ENCODE results near the gene ANKZF1. TPM values are rescaled to one million over a fixed set of nuclear protein-coding genes. Genes with fewer than 3 reads are reported as not detected.
A peak's percentile ranks its signal among the peaks of the same experiment; 100 is the strongest.

Gene ANKZF1
- polyA plus RNA-seq (2013), result 36.3 and 38.3 TPM in 2 replicates

DNA sequence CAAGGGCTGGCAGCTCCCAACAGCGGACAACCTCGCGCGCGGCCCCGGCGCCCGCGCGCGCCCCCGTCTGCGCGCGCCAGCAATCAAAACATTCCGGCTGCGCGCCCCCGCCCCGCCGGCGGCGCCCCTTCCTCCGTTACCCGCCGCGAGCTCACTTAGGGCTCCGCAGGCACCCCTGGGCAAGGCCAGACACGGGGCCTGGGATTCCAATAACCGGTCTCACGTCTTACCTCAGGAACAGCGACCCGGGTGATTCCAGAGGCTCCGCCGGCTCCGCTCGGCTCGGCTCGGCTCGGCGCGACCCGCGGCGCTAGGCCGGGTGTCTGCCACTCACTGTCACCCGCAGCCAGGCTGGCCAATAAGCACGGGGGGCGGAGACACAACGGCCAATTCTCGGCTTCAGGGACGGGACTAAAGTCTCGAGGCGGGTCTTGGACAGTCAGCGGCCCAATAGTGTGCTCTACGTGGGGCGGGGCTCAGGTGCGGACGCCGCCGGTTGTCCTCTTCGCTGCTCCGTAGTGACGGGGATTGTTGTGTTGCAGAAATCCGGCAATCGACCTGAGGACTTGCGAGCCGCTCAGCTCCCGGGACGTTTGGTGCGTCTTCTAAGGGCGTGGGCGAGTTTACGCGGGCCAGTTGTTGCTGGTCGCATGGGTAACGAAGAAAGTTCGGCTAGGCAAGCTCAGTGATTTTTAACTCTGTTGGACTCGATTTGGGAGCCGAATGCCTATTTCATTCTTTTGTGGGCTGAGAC is at the start of gene ANKZF1, which contains the start of gene ATG9A:
Gene ANKZF1, plus strand, starts transcription at position 502 of the 754 bp plus-strand sequence. CDS start 452 bp downstream, outside the sequence.
Gene ATG9A, minus strand, starts transcription at position 332 of the 754 bp plus-strand sequence. CDS start 1,612 bp downstream, outside the sequence.
- peak within 1 kb of the TSS; percentile 90 for H3K27ac ChIP-seq (ENCODE audit: low read depth, low read length)
- H2AFZ ChIP-seq (ENCODE audit: insufficient read depth, low read length, poor library complexity), result peak within 1 kb of the TSS; percentile 19
- peaks cover 9% of the 10 kb centered on the region for H3K79me1 ChIP-seq (ENCODE audit: low read length)
- H4K8ac ChIP-seq (ENCODE audit: low read depth, low read length), result peak within 1 kb of the TSS; percentile 94
- H4K91ac ChIP-seq (ENCODE audit: low read depth, low read length), result peak within 1 kb of the TSS; percentile 88
- H4K12ac ChIP-seq (ENCODE audit: low read depth, low read length), result peak within 1 kb of the TSS; percentile 90
- peaks cover 2% of the 10 kb centered on the region for H3K9me3 ChIP-seq (ENCODE audit: insufficient read depth, low read depth, low read length)
- H3K79me2 ChIP-seq (ENCODE audit: control insufficient read depth, insufficient read depth, low read length, poor library complexity), result peaks cover 11% of the 10 kb centered on the region
- peak within 1 kb of the TSS; percentile 90 for H3K18ac ChIP-seq (ENCODE audit: low read length)
- H3K23ac ChIP-seq (ENCODE audit: low read length), result no peak within 1 kb of the TSS
- peak within 1 kb of the TSS; percentile 89 for H3K9ac ChIP-seq (ENCODE audit: low read length)
- peak within 1 kb of the TSS; percentile 88 for H3K14ac ChIP-seq (ENCODE audit: low read length)
- peak within 1 kb of the TSS; percentile 59 for H2BK12ac ChIP-seq (ENCODE audit: low read length)
- H3K4me1 ChIP-seq (ENCODE audit: control insufficient read depth in 1 of 2, insufficient read depth in 2 of 2, low read length in 2 of 2), result peaks cover 5 to 12% of the 10 kb centered on the region in 2 experiments
- H3K4me3 ChIP-seq (ENCODE audit: low read depth, low read length), result peak within 1 kb of the TSS; percentile 83
- peak within 1 kb of the TSS; percentile 82 for H3K4me2 ChIP-seq (ENCODE audit: low read length)
- peak within 1 kb of the TSS; percentile 65 for H2AK5ac ChIP-seq (ENCODE audit: low read length)
- peak within 1 kb of the TSS; percentile 79 for H2BK120ac ChIP-seq (ENCODE audit: insufficient read depth, low read length, poor library complexity)
- peak; percentile 100 for DNase-seq
- no peaks in the 10 kb centered on the region for H3K27me3 ChIP-seq (ENCODE audit: insufficient read depth, low read length)
- H2BK5ac ChIP-seq (ENCODE audit: low read depth, low read length, poor library complexity), result peak within 1 kb of the TSS; percentile 79
- WGBS (ENCODE audit: extremely low coverage, insufficient coverage, insufficient read length), result no CpG with 5 or more reads among the region's 80 CpGs
- H3K4ac ChIP-seq (ENCODE audit: low read depth, low read length), result peak within 1 kb of the TSS; percentile 95
- H3K36me3 ChIP-seq (ENCODE audit: control insufficient read depth in 1 of 2, insufficient read depth in 2 of 2, low read length in 2 of 2), result peaks cover 31 to 42% of the 10 kb centered on the region in 2 experiments

GRCh38 chr2:219180961-219181360 is 48.6 kb upstream of the ANKZF1 start:
- no CpG with 5 or more reads among the region's 5 CpGs for WGBS (ENCODE audit: extremely low coverage, insufficient coverage, insufficient read length)
- H3K9me3 ChIP-seq (ENCODE audit: insufficient read depth, low read depth, low read length), result no peaks in the 10 kb centered on the region

DNA sequence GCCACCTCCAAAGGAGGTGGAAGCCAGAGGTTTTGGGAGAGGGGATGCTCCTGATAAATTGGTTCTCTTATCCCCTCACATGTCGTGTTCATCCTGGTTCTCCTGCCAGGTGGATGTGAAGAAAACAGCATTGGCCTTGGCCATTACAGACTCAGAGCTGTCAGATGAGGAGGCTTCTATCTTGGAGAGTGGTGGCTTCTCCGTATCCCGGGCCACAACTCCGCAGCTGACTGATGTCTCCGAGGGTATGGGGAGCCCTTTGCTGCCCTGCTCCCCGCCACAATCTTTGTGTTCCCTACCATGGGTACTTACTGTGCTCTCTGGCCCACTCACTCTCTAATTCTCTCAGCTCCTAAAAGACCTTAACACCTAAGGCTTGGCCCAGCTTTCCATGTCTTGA is 48.1 kb upstream of the ANKZF1 start:
- Histone ChIP-seq H3K79me1 (ENCODE audit: low read length) (peaks cover 14% of the 10 kb centered on the region), H3K4ac (ENCODE audit: low read depth, low read length) (no peak overlapping the region), H2BK120ac (ENCODE audit: insufficient read depth, low read length, poor library complexity) (no peak overlapping the region), H2BK5ac (ENCODE audit: low read depth, low read length, poor library complexity) (no peak overlapping the region), H3K36me3 (ENCODE audit: control insufficient read depth in 1 of 2, insufficient read depth in 2 of 2, low read length in 2 of 2) (peaks cover 38 to 47% of the 10 kb centered on the region in 2 experiments), H2AFZ (ENCODE audit: insufficient read depth, low read length, poor library complexity) (no peak overlapping the region), H3K23ac (ENCODE audit: low read length) (no peak overlapping the region), H3K4me3 (ENCODE audit: low read depth, low read length) (no peak overlapping the region), H4K8ac (ENCODE audit: low read depth, low read length) (no peak overlapping the region), H3K4me2 (ENCODE audit: low read length) (no peak overlapping the region), H3K18ac (ENCODE audit: low read length) (no peak overlapping the region), H3K27ac (ENCODE audit: low read depth, low read length) (no peak overlapping the region), H3K4me1 (ENCODE audit: control insufficient read depth in 1 of 2, insufficient read depth in 2 of 2, low read length in 2 of 2) (peaks cover 3 to 6% of the 10 kb centered on the region in 2 experiments), H3K9me3 (ENCODE audit: insufficient read depth, low read depth, low read length) (no peaks in the 10 kb centered on the region), H2BK12ac (ENCODE audit: low read length) (no peak overlapping the region), H4K12ac (ENCODE audit: low read depth, low read length) (no peak overlapping the region), H2AK5ac (ENCODE audit: low read length) (no peak overlapping the region), H3K27me3 (ENCODE audit: insufficient read depth, low read length) (no peaks in the 10 kb centered on the region), H3K9ac (ENCODE audit: low read length) (no peak overlapping the region), H3K79me2 (ENCODE audit: control insufficient read depth, insufficient read depth, low read length, poor library complexity) (peaks cover 7% of the 10 kb centered on the region), H4K91ac (ENCODE audit: low read depth, low read length) (no peak overlapping the region), H3K14ac (ENCODE audit: low read length) (no peak overlapping the region)
- DNase-seq, result no peak
- no CpG with 5 or more reads among the region's 6 CpGs for WGBS (ENCODE audit: extremely low coverage, insufficient coverage, insufficient read length)

More at GRCh38 chr2:219180961-219181360, 48.6 kb upstream of the ANKZF1 start:
- Histone ChIP-seq H3K4me2 (ENCODE audit: low read length) (no peak overlapping the region), H4K12ac (ENCODE audit: low read depth, low read length) (no peak overlapping the region), H2AFZ (ENCODE audit: insufficient read depth, low read length, poor library complexity) (no peak overlapping the region), H3K14ac (ENCODE audit: low read length) (no peak overlapping the region), H3K4me1 (ENCODE audit: control insufficient read depth in 1 of 2, insufficient read depth in 2 of 2, low read length in 2 of 2) (peaks cover 3 to 8% of the 10 kb centered on the region in 2 experiments), H3K23ac (ENCODE audit: low read length) (no peak overlapping the region), H3K27me3 (ENCODE audit: insufficient read depth, low read length) (no peaks in the 10 kb centered on the region), H3K79me2 (ENCODE audit: control insufficient read depth, insufficient read depth, low read length, poor library complexity) (peaks cover 7% of the 10 kb centered on the region), H4K8ac (ENCODE audit: low read depth, low read length) (no peak overlapping the region), H2AK5ac (ENCODE audit: low read length) (no peak overlapping the region), H3K79me1 (ENCODE audit: low read length) (peaks cover 17% of the 10 kb centered on the region), H2BK120ac (ENCODE audit: insufficient read depth, low read length, poor library complexity) (no peak overlapping the region), H4K91ac (ENCODE audit: low read depth, low read length) (no peak overlapping the region), H3K18ac (ENCODE audit: low read length) (no peak overlapping the region), H3K36me3 (ENCODE audit: control insufficient read depth in 1 of 2, insufficient read depth in 2 of 2, low read length in 2 of 2) (peaks cover 38 to 47% of the 10 kb centered on the region in 2 experiments), H2BK12ac (ENCODE audit: low read length) (no peak overlapping the region), H3K27ac (ENCODE audit: low read depth, low read length) (no peak overlapping the region), H3K4ac (ENCODE audit: low read depth, low read length) (no peak overlapping the region), H3K4me3 (ENCODE audit: low read depth, low read length) (no peak overlapping the region), H2BK5ac (ENCODE audit: low read depth, low read length, poor library complexity) (no peak overlapping the region), H3K9ac (ENCODE audit: low read length) (no peak overlapping the region)
- DNase-seq, result no peak

DNA sequence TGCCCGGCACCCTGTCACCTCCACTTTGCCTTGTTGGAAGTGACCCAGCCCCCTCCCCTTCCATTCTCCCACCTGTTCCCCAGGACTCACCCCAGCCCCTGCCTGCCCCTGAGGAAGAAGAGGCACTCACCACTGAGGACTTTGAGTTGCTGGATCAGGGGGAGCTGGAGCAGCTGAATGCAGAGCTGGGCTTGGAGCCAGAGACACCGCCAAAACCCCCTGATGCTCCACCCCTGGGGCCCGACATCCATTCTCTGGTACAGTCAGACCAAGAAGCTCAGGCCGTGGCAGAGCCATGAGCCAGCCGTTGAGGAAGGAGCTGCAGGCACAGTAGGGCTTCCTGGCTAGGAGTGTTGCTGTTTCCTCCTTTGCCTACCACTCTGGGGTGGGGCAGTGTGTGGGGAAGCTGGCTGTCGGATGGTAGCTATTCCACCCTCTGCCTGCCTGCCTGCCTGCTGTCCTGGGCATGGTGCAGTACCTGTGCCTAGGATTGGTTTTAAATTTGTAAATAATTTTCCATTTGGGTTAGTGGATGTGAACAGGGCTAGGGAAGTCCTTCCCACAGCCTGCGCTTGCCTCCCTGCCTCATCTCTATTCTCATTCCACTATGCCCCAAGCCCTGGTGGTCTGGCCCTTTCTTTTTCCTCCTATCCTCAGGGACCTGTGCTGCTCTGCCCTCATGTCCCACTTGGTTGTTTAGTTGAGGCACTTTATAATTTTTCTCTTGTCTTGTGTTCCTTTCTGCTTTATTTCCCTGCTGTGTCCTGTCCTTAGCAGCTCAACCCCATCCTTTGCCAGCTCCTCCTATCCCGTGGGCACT is 47.1 kb upstream of the ANKZF1 start:
- Histone ChIP-seq H3K4me1 (ENCODE audit: control insufficient read depth in 1 of 2, insufficient read depth in 2 of 2, low read length in 2 of 2) (peaks cover 3 to 6% of the 10 kb centered on the region in 2 experiments), H3K79me2 (ENCODE audit: control insufficient read depth, insufficient read depth, low read length, poor library complexity) (peaks cover 7% of the 10 kb centered on the region), H3K4me2 (ENCODE audit: low read length) (no peak overlapping the region), H3K9me3 (ENCODE audit: insufficient read depth, low read depth, low read length) (no peaks in the 10 kb centered on the region), H3K27me3 (ENCODE audit: insufficient read depth, low read length) (no peaks in the 10 kb centered on the region), H2BK5ac (ENCODE audit: low read depth, low read length, poor library complexity) (no peak overlapping the region), H3K14ac (ENCODE audit: low read length) (no peak overlapping the region), H3K9ac (ENCODE audit: low read length) (no peak overlapping the region), H2BK12ac (ENCODE audit: low read length) (no peak overlapping the region), H4K8ac (ENCODE audit: low read depth, low read length) (no peak overlapping the region), H3K23ac (ENCODE audit: low read length) (no peak overlapping the region), H3K36me3 (ENCODE audit: control insufficient read depth in 1 of 2, insufficient read depth in 2 of 2, low read length in 2 of 2) (peaks cover 38 to 47% of the 10 kb centered on the region in 2 experiments), H3K18ac (ENCODE audit: low read length) (no peak overlapping the region), H4K12ac (ENCODE audit: low read depth, low read length) (no peak overlapping the region), H3K79me1 (ENCODE audit: low read length) (peaks cover 6% of the 10 kb centered on the region), H3K27ac (ENCODE audit: low read depth, low read length) (no peak overlapping the region), H3K4ac (ENCODE audit: low read depth, low read length) (no peak overlapping the region), H2AK5ac (ENCODE audit: low read length) (no peak overlapping the region), H2AFZ (ENCODE audit: insufficient read depth, low read length, poor library complexity) (no peak overlapping the region), H3K4me3 (ENCODE audit: low read depth, low read length) (no peak overlapping the region), H4K91ac (ENCODE audit: low read depth, low read length) (no peak overlapping the region), H2BK120ac (ENCODE audit: insufficient read depth, low read length, poor library complexity) (no peak overlapping the region)
- no peak for DNase-seq
- WGBS (ENCODE audit: extremely low coverage, insufficient coverage, insufficient read length), result no CpG with 5 or more reads among the region's 8 CpGs

Measured in trophoblast cell (in vitro differentiated cells and primary cell).